ENCODE measurements around the gene MOCOS.

The MOCOS gene

GRCh38 chr18:36187193-36187825 is at the start of gene MOCOS:
Gene MOCOS, plus strand, starts transcription at chr18:36187497. Its CDS starts 43 bp downstream, at chr18:36187540.
- H3K4me3 ChIP-seq (ENCODE audit: low read depth, low read length): peak within 1 kb of the TSS; percentile 79
- no peak for TF ChIP-seq CTCF (IDR thresholded peaks at IDR 0.05; ENCODE audit: low read depth, low read length, missing control alignments)
- peak; percentile 42 for DNase-seq
- in situ Hi-C loops (cut with HindIII; ENCODE audit: low pct_ligation_motif_present, low sequenced_read_pairs): no loop called here
- no peaks in the 10 kb centered on the region for H3K27me3 ChIP-seq (replicated peaks)
- H3K36me3 ChIP-seq (replicated peaks): no peaks in the 10 kb centered on the region
- no peak within 1 kb of the TSS for H3K27ac ChIP-seq

- no peak for TF ChIP-seq CTCF (IDR thresholded peaks at IDR 0.05; ENCODE audit: low read depth, low read length, missing control alignments)
- Histone ChIP-seq H3K4me3 (ENCODE audit: low read depth, low read length) (no peak overlapping the region), H3K27me3 (replicated peaks) (no peaks in the 10 kb centered on the region), H3K36me3 (replicated peaks) (peaks cover 46% of the 10 kb centered on the region), H3K27ac (no peak overlapping the region)
- DNase-seq: no peak
- in situ Hi-C loops (cut with HindIII; ENCODE audit: low pct_ligation_motif_present, low sequenced_read_pairs): no loop called here
These were observed 48.1 kb upstream of the MOCOS start for GRCh38 chr18:36139245-36139644.

GRCh38 chr18:36141576-36141975 is 45.7 kb upstream of the MOCOS start:
- peaks cover 62% of the 10 kb centered on the region for H3K36me3 ChIP-seq (replicated peaks)

GRCh38 chr18:36142751-36143150 is 44.5 kb upstream of the MOCOS start:
- no peaks in the 10 kb centered on the region for H3K27me3 ChIP-seq (replicated peaks)
- H3K27ac ChIP-seq: no peak overlapping the region
- no peak for DNase-seq
- in situ Hi-C loops (cut with HindIII; ENCODE audit: low pct_ligation_motif_present, low sequenced_read_pairs): no loop called here
- H3K4me3 ChIP-seq (ENCODE audit: low read depth, low read length): no peak overlapping the region
- no peak for TF ChIP-seq CTCF (IDR thresholded peaks at IDR 0.05; ENCODE audit: low read depth, low read length, missing control alignments)
- peaks cover 66% of the 10 kb centered on the region for H3K36me3 ChIP-seq (replicated peaks)

More at GRCh38 chr18:36141576-36141975, 45.7 kb upstream of the MOCOS start:
- no peak overlapping the region for H3K27ac ChIP-seq
- in situ Hi-C loops (cut with HindIII; ENCODE audit: low pct_ligation_motif_present, low sequenced_read_pairs): no loop called here
- no peak for TF ChIP-seq CTCF (IDR thresholded peaks at IDR 0.05; ENCODE audit: low read depth, low read length, missing control alignments)
- no peak for DNase-seq
- no peak overlapping the region for H3K4me3 ChIP-seq (ENCODE audit: low read depth, low read length)
- H3K27me3 ChIP-seq (replicated peaks): no peaks in the 10 kb centered on the region

GRCh38 chr18:36143391-36143790 is 43.9 kb upstream of the MOCOS start:
- Histone ChIP-seq H3K4me3 (ENCODE audit: low read depth, low read length) (no peak overlapping the region), H3K27ac (no peak overlapping the region), H3K27me3 (replicated peaks) (no peaks in the 10 kb centered on the region), H3K36me3 (replicated peaks) (peaks cover 62% of the 10 kb centered on the region)
- in situ Hi-C loops (cut with HindIII; ENCODE audit: low pct_ligation_motif_present, low sequenced_read_pairs): no loop called here
- no peak for TF ChIP-seq CTCF (IDR thresholded peaks at IDR 0.05; ENCODE audit: low read depth, low read length, missing control alignments)
- no peak for DNase-seq
